Duodenal mucosa (tissue), 2 donors: ENCODE results near the gene CYP46A1.

Source experiments
- H3K27ac ChIP-seq: one replicate; pipeline ENCODE4 v1.7.0; 2013; ENCODE audit warnings: low read depth, low read length
- H3K27me3 ChIP-seq, 2 donors: one replicate each; pipeline ENCODE4 v1.7.0; 2013; ENCODE audit warnings: low read length in 2 of 2, control low read depth in 1 of 2; ENCODE audit not compliant: insufficient read depth in 2 of 2, control insufficient read depth in 1 of 2
- H3K36me3 ChIP-seq, 2 donors: one replicate each; pipeline ENCODE4 v1.7.0; 2013; ENCODE audit warnings: low read length in 2 of 2, control low read depth in 1 of 2; ENCODE audit not compliant: insufficient read depth in 2 of 2, control insufficient read depth in 1 of 2
- H3K4me1 ChIP-seq, 2 donors: one replicate each; pipeline ENCODE4 v1.7.0; 2013; ENCODE audit warnings: low read length in 2 of 2, control low read depth in 1 of 2; ENCODE audit not compliant: insufficient read depth in 2 of 2, control insufficient read depth in 1 of 2
- H3K4me3 ChIP-seq, 2 donors: one replicate each; pipeline ENCODE4 v1.7.0; 2013; ENCODE audit warnings: low read length in 2 of 2, low read depth in 1 of 2
- H3K9ac ChIP-seq, 2 donors: one replicate each; pipeline ENCODE4 v1.7.0; 2013; ENCODE audit warnings: low read length in 2 of 2, low read depth in 1 of 2
- H3K9me3 ChIP-seq, 2 donors: one replicate each; pipeline ENCODE4 v1.7.0; 2013; ENCODE audit warnings: low read length in 2 of 2, control low read depth in 1 of 2; ENCODE audit not compliant: control insufficient read depth in 1 of 2

Gene CYP46A1

DNA sequence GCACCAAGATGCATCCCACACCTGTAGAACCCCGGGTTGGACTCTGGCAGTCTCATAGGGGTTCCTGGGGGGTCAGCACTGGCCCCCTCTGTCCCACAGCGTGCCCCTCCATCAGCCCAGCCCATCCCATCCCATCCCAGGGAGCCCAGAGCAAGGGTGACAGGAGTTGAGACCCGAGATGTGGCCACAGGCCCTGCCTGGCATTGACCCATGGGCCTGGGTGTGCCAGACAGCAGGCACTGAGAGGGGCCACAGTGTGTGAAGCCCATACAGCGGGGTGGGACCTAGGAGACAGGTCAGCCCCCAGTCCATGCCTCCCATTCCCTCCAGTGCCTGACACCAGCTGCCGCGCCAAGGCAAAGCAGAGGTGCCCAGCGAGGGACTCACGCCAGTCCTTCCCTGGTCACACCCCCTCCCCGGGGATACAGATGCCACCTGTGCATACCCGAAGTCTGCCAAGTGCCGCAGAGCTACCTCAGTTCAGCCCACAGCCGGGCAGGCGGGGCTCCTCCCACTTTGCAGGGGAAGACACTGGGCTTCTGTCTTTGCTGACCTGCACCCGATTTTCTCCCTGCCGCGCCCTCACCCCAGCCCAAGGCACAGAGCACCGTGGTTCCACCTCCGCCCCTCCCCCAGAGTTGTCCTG, 50.4 kb downstream of the CYP46A1 start:
- Histone ChIP-seq H3K36me3 (no peaks in the 10 kb centered on the region), H3K9me3 (no peaks in the 10 kb centered on the region), H3K4me1 (peaks cover 5 to 22% of the 10 kb centered on the region in 2 donors), H3K27ac (no peak overlapping the region), H3K27me3 (peaks cover 14 to 25% of the 10 kb centered on the region in 2 donors), H3K9ac (no peak overlapping the region), H3K4me3 (no peak overlapping the region)

DNA sequence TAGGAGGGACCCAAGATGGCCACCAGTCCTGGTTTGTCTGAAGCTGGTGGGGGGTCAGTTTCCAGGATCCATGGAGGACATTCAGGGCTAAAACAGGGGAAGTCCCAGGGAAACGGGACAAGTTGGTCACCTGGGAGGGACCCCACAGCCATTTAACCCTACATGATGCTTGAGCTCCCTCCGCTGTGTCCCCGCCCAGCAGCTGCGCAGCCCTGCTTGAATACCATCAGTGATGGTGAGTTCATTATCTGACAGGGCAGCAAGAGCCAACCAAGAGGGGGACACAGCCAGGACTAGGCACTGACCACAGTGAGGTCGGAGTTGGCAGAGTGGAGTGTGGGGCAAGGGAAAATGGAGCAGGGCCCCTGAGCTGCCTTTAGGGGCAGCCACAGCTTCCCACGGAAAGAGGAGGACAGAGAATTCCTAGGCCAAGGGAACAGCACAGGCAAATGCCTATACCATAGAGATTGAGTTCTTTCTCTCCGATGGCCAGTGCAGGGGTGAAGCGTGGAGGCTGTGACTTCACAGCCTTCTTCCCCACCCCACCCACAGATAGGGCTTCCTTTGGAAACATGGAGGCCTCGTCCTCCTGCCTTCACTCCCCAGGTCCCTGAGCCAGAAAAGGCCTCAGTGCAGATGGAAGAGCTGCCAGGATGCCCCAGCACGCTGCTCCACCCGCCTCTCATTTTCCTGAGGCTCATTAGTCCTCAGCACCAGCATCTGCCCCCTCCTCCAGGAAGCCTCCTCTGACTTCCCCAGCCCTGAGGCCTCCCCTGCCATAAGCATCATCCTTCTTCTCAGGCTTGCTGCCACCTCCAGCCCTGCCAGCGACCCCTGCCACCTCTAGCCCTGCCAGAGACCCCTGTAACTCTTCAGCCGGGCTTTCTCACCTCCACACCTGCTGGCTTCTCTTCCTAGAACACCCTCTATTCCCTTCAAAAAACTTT, 51.4 kb downstream of the CYP46A1 start:
- no peak overlapping the region for H3K9ac ChIP-seq
- no peak overlapping the region for H3K27ac ChIP-seq
- no peaks in the 10 kb centered on the region for H3K9me3 ChIP-seq
- H3K4me3 ChIP-seq, result no peak overlapping the region
- H3K36me3 ChIP-seq, result no peaks in the 10 kb centered on the region
- H3K27me3 ChIP-seq, result peaks cover 13 to 28% of the 10 kb centered on the region in 2 donors
- peaks cover 5 to 22% of the 10 kb centered on the region in 2 donors for H3K4me1 ChIP-seq

DNA sequence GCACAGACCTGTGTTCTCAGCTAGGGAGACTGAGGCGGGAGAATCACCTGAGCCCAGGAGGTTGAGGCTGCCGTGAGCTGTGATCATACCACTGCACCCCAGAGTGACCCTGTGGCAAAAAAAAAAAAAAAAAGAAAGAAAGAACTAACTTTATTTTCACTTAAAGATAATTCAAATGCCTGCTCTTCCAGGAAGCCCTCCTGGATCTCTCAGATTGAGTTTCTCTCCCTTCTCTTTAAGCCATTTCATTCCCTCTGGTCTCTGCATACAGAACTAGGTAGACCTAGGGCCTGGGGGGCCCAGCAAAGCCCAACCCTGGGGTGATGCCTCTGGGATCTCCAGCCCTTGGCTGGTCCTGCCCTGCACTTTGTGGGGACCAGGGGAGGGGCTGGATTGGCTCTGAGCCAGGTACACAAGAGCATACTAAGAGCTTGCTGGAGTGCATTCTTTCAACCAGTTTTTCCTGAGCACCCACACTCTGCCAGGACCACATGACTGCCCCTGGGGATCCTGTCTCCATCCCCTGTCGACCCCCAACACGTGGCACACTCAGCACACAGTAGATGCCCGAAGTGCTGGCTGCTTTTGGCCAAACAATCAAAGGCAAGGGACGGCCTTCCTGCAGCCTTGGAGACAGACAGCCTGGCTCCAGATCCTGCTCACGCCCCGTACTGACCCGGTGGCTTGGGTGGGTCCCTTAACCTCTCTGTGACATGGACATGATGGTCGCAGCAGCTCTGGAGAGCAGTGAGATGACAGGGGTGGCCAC, 52.7 kb downstream of the CYP46A1 start:
- Histone ChIP-seq H3K9ac (no peak overlapping the region), H3K9me3 (no peaks in the 10 kb centered on the region), H3K36me3 (no peaks in the 10 kb centered on the region), H3K27me3 (peaks cover 8 to 27% of the 10 kb centered on the region in 2 donors), H3K4me1 (peaks cover 5 to 17% of the 10 kb centered on the region in 2 donors), H3K27ac (no peak overlapping the region), H3K4me3 (peak overlapping the region in 1 of 2 donors; percentile 36)

DNA sequence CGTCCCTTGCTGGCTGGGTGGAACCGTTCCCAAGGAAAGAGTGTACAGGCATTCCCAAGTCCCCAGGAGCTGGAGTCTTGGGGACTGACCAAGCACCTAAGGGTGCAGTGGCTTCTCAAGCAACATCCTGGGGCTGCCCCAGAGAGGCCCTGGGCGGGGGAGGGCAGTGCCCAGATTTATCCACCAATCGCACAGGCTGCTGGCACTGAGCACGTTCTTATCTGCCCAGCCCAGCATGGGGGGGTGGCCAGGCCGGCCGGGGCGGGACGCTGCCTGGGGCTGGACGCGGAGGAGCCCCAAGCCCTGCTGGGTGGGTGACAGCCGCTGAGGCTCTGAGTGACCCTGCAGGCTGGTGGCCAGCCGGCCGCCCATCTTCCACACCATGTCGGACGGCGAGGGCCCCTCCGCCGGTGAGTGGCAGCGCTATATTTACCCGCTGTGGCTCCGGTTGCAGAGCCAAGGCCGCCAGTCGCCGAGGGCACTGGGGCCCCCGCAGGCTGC, 53.4 kb downstream of the CYP46A1 start:
- Histone ChIP-seq H3K4me1 (peaks cover 5 to 17% of the 10 kb centered on the region in 2 donors), H3K27me3 (peaks cover 8 to 27% of the 10 kb centered on the region in 2 donors), H3K27ac (no peak overlapping the region), H3K36me3 (no peaks in the 10 kb centered on the region), H3K9me3 (no peaks in the 10 kb centered on the region), H3K9ac (no peak overlapping the region), H3K4me3 (peak overlapping the region in 1 of 2 donors; percentile 36)

DNA sequence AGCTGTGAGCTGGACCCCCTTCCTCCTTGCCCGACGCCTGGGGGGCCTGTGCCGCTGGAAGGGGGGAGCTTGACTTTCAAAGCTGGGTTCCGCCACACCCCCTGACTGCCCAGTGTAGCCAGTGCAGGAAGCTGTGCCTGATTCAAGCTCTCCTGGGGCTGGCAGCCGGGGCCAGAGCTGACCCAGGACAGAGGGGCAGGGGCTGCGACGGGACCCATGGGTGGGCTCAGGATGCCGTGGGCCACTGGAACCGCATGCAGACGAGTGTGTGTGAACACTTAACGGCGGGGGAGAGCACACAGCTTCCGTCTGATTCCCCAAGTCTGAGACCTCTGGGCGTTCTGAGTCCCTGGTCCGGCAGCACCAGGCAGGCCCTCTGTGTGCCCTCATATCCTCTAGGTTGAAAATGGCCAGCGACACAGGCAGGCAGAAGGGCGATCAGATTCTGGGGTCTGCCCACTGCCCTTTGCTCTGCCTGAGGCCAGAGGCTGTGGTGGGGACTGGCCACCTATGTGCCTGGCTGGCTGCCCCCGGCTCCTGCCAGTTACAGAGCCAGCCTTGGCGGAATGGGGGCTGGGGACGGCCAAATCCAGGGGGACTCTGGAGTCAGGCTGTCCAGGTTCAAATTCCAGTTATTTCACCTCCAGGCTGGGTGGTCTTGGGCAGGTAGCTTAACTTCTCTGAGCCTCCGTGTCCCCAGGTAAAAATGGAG, 54.0 kb downstream of the CYP46A1 start:
- Histone ChIP-seq H3K27ac (no peak overlapping the region), H3K36me3 (no peaks in the 10 kb centered on the region), H3K4me3 (peak overlapping the region in 1 of 2 donors; percentile 36), H3K9ac (peak overlapping the region in 1 of 2 donors; percentile 12), H3K27me3 (peaks cover 8 to 27% of the 10 kb centered on the region in 2 donors), H3K9me3 (no peaks in the 10 kb centered on the region), H3K4me1 (peaks cover 5 to 16% of the 10 kb centered on the region in 2 donors)

- H3K4me3 ChIP-seq, result no peak overlapping the region
- no peaks in the 10 kb centered on the region for H3K36me3 ChIP-seq
- H3K27me3 ChIP-seq, result peaks cover 8 to 23% of the 10 kb centered on the region in 2 donors
- peaks cover 5 to 10% of the 10 kb centered on the region in 2 donors for H3K4me1 ChIP-seq
- no peaks in the 10 kb centered on the region for H3K9me3 ChIP-seq
- no peak overlapping the region for H3K27ac ChIP-seq
- no peak overlapping the region for H3K9ac ChIP-seq
Observed at GRCh38 chr14:99740411-99740810, 56.3 kb downstream of the CYP46A1 start.

DNA sequence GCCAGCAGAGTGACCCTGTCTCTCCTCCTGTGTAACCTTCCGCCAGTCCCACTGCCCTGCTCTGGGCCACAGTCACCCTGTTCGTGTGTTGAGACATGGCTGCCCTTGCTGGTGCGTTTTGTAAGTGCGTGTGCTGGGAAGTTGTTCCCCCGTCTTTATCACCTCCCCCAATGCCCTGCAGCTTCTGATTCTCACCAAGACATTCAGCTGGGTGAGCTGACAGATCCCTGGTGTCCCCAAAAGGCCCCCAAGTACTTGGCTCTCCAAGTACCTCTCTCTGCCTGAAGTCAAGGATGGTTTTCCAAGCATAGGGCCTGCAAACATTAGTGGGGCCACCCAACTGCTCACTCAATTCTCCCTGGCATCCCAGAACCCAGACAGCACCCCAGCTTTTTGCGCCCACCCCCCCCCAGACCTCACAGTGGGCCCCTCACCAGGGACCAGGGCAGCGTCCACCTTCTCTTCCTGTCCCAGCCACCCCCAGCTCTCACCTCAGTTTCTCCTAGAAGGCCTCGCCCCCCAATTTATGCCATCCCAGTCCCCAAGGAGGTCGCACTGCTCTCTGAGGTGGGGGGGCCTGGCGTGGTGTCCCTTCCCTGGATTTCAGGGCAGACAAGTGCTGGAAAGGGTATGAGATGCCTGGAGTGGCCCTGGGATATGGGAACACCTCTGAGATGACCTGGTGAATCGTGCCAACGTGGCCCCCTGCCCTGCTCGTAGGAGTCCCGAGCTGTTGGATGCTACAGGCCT, 57.3 kb downstream of the CYP46A1 start:
- Histone ChIP-seq H3K9ac (no peak overlapping the region), H3K27ac (no peak overlapping the region), H3K27me3 (peaks cover 8 to 25% of the 10 kb centered on the region in 2 donors), H3K4me1 (peaks cover 12 to 17% of the 10 kb centered on the region in 2 donors), H3K4me3 (no peak overlapping the region), H3K36me3 (no peaks in the 10 kb centered on the region), H3K9me3 (no peaks in the 10 kb centered on the region)

DNA sequence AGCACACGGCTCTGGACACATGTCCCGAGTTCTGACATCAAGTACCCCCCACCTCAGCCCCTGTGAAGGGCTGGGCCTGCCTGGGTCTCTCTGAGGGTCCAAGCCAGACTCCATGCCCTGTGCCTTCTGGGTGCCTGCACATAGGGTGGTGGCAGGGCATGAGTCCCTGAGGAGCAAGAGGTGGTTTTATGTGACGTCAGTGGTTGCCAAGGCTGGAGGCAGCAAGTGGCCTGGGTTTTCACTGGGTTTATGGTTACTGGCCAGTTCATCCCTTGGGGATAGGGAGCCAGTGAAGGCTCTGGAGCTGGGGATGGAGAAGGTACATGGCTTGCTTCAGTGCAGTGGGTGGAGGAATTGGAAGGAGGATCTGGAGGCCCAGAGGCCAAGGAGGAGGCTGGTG, 58.0 kb downstream of the CYP46A1 start:
- H3K9me3 ChIP-seq, result no peaks in the 10 kb centered on the region
- H3K27ac ChIP-seq, result no peak overlapping the region
- peaks cover 3 to 24% of the 10 kb centered on the region in 2 donors for H3K27me3 ChIP-seq
- H3K4me3 ChIP-seq, result no peak overlapping the region
- peaks cover 7 to 14% of the 10 kb centered on the region in 2 donors for H3K4me1 ChIP-seq
- H3K36me3 ChIP-seq, result no peaks in the 10 kb centered on the region
- H3K9ac ChIP-seq, result no peak overlapping the region
